Measurements from ENCODE around the gene GALNT3.

The GALNT3 gene

GRCh38 chr2:165778187-165778556, 15.9 kb downstream of the GALNT3 start:
- Histone ChIP-seq H3K27ac (ENCODE audit: low read length) (no peak overlapping the region), H3K9me3 (ENCODE audit: control insufficient read depth in 2 of 2, low read length in 2 of 2) (peaks cover 0 to 2% of the 10 kb centered on the region in 2 donors), H3K4me1 (ENCODE audit: control insufficient read depth, insufficient read depth, low read length) (no peaks in the 10 kb centered on the region), H3K4me3 (ENCODE audit: low read length in 2 of 2) (no peak overlapping the region), H3K9ac (ENCODE audit: low read length in 2 of 2) (no peak overlapping the region), H3K27me3 (ENCODE audit: control insufficient read depth in 1 of 2, insufficient read depth in 2 of 2, low read length in 2 of 2) (no peaks in the 10 kb centered on the region), H3K36me3 (ENCODE audit: control insufficient read depth in 2 of 2, insufficient read depth in 2 of 2, low read length in 2 of 2) (no peaks in the 10 kb centered on the region)

DNA sequence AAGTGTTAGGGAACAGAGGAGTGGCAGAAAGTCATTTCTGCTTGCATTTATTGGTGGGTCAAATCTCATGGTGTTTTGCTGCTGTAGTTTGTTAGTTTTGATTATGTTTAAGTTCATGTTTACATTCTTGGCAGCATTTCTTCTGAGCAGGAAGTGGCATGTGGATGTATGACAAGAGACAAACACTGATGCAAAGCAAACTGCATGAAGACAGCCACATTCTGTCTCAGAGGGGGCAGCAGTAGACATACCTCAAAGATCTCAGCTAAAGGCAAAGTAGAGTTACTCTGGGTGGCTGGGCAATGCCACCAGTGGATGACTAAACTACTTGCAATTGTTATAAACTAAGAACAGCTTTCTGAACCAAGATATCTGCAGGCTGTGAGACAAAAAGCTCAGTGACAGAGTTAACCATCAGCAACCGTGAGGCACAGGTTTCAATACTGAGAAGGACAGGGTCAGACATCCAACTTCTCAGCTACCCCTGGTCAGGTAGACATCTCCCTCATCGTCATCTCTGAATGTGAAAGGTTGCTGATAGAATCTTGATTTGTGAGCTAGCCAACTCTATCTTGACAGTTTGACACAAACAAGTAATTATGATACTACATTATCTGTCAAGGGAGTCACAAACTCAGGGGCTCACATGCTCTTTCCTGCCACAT, 16.4 kb downstream of the GALNT3 start:
- Histone ChIP-seq H3K4me3 (ENCODE audit: low read length in 2 of 2) (no peak overlapping the region), H3K36me3 (ENCODE audit: control insufficient read depth in 2 of 2, insufficient read depth in 2 of 2, low read length in 2 of 2) (no peaks in the 10 kb centered on the region), H3K4me1 (ENCODE audit: control insufficient read depth, insufficient read depth, low read length) (no peaks in the 10 kb centered on the region), H3K27ac (ENCODE audit: low read length) (no peak overlapping the region), H3K27me3 (ENCODE audit: control insufficient read depth in 1 of 2, insufficient read depth in 2 of 2, low read length in 2 of 2) (no peaks in the 10 kb centered on the region), H3K9ac (ENCODE audit: low read length in 2 of 2) (no peak overlapping the region), H3K9me3 (ENCODE audit: control insufficient read depth in 2 of 2, low read length in 2 of 2) (peaks cover 0 to 2% of the 10 kb centered on the region in 2 donors)

GRCh38 chr2:165776796-165777195, 17.3 kb downstream of the GALNT3 start:
- no peaks in the 10 kb centered on the region for H3K27me3 ChIP-seq (ENCODE audit: control insufficient read depth in 1 of 2, insufficient read depth in 2 of 2, low read length in 2 of 2)
- peaks cover 0 to 2% of the 10 kb centered on the region in 2 donors for H3K9me3 ChIP-seq (ENCODE audit: control insufficient read depth in 2 of 2, low read length in 2 of 2)
- no peak overlapping the region for H3K27ac ChIP-seq (ENCODE audit: low read length)
- H3K36me3 ChIP-seq (ENCODE audit: control insufficient read depth in 2 of 2, insufficient read depth in 2 of 2, low read length in 2 of 2): no peaks in the 10 kb centered on the region
- H3K4me3 ChIP-seq (ENCODE audit: low read length in 2 of 2): no peak overlapping the region
- no peaks in the 10 kb centered on the region for H3K4me1 ChIP-seq (ENCODE audit: control insufficient read depth, insufficient read depth, low read length)
- H3K9ac ChIP-seq (ENCODE audit: low read length in 2 of 2): no peak overlapping the region

- no peak overlapping the region for H3K27ac ChIP-seq (ENCODE audit: low read length)
- no peak overlapping the region for H3K4me3 ChIP-seq (ENCODE audit: low read length in 2 of 2)
- no peaks in the 10 kb centered on the region for H3K4me1 ChIP-seq (ENCODE audit: control insufficient read depth, insufficient read depth, low read length)
- H3K9me3 ChIP-seq (ENCODE audit: control insufficient read depth in 2 of 2, low read length in 2 of 2): peaks cover 0 to 2% of the 10 kb centered on the region in 2 donors
- no peak overlapping the region for H3K9ac ChIP-seq (ENCODE audit: low read length in 2 of 2)
- H3K36me3 ChIP-seq (ENCODE audit: control insufficient read depth in 2 of 2, insufficient read depth in 2 of 2, low read length in 2 of 2): no peaks in the 10 kb centered on the region
- H3K27me3 ChIP-seq (ENCODE audit: control insufficient read depth in 1 of 2, insufficient read depth in 2 of 2, low read length in 2 of 2): no peaks in the 10 kb centered on the region
Observed at GRCh38 chr2:165776013-165776412, 18.0 kb downstream of the GALNT3 start.

GRCh38 chr2:165773684-165774083, 20.4 kb downstream of the GALNT3 start:
- Histone ChIP-seq H3K9ac (ENCODE audit: low read length in 2 of 2) (no peak overlapping the region), H3K4me1 (ENCODE audit: control insufficient read depth, insufficient read depth, low read length) (no peaks in the 10 kb centered on the region), H3K4me3 (ENCODE audit: low read length in 2 of 2) (no peak overlapping the region), H3K36me3 (ENCODE audit: control insufficient read depth in 2 of 2, insufficient read depth in 2 of 2, low read length in 2 of 2) (no peaks in the 10 kb centered on the region), H3K9me3 (ENCODE audit: control insufficient read depth in 2 of 2, low read length in 2 of 2) (no peaks in the 10 kb centered on the region), H3K27me3 (ENCODE audit: control insufficient read depth in 1 of 2, insufficient read depth in 2 of 2, low read length in 2 of 2) (no peaks in the 10 kb centered on the region), H3K27ac (ENCODE audit: low read length) (no peak overlapping the region)

- Histone ChIP-seq H3K9ac (ENCODE audit: low read length in 2 of 2) (no peak overlapping the region), H3K27ac (ENCODE audit: low read length) (no peak overlapping the region), H3K9me3 (ENCODE audit: control insufficient read depth in 2 of 2, low read length in 2 of 2) (no peaks in the 10 kb centered on the region), H3K27me3 (ENCODE audit: control insufficient read depth in 1 of 2, insufficient read depth in 2 of 2, low read length in 2 of 2) (no peaks in the 10 kb centered on the region), H3K36me3 (ENCODE audit: control insufficient read depth in 2 of 2, insufficient read depth in 2 of 2, low read length in 2 of 2) (no peaks in the 10 kb centered on the region), H3K4me3 (ENCODE audit: low read length in 2 of 2) (no peak overlapping the region), H3K4me1 (ENCODE audit: control insufficient read depth, insufficient read depth, low read length) (no peaks in the 10 kb centered on the region)
Observed at GRCh38 chr2:165772183-165772582, 21.9 kb downstream of the GALNT3 start.

DNA sequence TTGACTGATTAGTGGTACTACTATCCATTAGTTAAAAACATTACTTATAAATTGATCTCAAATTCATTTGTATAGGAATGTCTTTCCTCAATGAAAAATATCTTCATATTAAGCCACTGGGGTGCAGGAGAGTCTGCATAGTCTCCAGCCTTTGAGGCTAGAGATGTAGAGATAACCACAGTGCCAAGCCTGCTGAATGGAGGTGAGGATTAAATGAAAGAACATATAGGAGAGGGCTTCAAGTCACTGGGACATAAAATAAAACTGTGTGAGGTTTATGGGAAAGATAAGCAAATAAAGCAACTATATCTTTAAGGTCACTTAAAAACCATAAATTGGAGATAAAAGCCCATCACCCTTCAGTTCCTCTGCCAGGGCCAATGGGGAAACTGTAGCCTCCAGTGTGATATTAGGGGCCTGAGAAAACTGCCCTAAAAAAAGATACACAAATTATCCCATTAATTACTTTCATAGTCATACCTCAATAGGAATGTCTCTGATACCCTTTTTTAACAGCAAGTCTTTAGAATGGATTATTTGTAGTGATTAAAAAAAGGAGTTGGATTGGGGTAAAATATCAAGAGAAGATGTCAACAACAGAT, 27.6 kb downstream of the GALNT3 start:
- Histone ChIP-seq H3K9me3 (ENCODE audit: control insufficient read depth in 2 of 2, low read length in 2 of 2) (no peaks in the 10 kb centered on the region), H3K27ac (ENCODE audit: low read length) (no peak overlapping the region), H3K36me3 (ENCODE audit: control insufficient read depth in 2 of 2, insufficient read depth in 2 of 2, low read length in 2 of 2) (no peaks in the 10 kb centered on the region), H3K27me3 (ENCODE audit: control insufficient read depth in 1 of 2, insufficient read depth in 2 of 2, low read length in 2 of 2) (no peaks in the 10 kb centered on the region), H3K4me3 (ENCODE audit: low read length in 2 of 2) (no peak overlapping the region), H3K4me1 (ENCODE audit: control insufficient read depth, insufficient read depth, low read length) (no peaks in the 10 kb centered on the region), H3K9ac (ENCODE audit: low read length in 2 of 2) (no peak overlapping the region)

- Histone ChIP-seq H3K4me1 (ENCODE audit: control insufficient read depth, insufficient read depth, low read length) (no peaks in the 10 kb centered on the region), H3K9ac (ENCODE audit: low read length in 2 of 2) (no peak overlapping the region), H3K36me3 (ENCODE audit: control insufficient read depth in 2 of 2, insufficient read depth in 2 of 2, low read length in 2 of 2) (no peaks in the 10 kb centered on the region), H3K27ac (ENCODE audit: low read length) (no peak overlapping the region), H3K27me3 (ENCODE audit: control insufficient read depth in 1 of 2, insufficient read depth in 2 of 2, low read length in 2 of 2) (no peaks in the 10 kb centered on the region), H3K9me3 (ENCODE audit: control insufficient read depth in 2 of 2, low read length in 2 of 2) (no peaks in the 10 kb centered on the region), H3K4me3 (ENCODE audit: low read length in 2 of 2) (no peak overlapping the region)
Observed at GRCh38 chr2:165762723-165763122, 31.3 kb downstream of the GALNT3 start.

DNA sequence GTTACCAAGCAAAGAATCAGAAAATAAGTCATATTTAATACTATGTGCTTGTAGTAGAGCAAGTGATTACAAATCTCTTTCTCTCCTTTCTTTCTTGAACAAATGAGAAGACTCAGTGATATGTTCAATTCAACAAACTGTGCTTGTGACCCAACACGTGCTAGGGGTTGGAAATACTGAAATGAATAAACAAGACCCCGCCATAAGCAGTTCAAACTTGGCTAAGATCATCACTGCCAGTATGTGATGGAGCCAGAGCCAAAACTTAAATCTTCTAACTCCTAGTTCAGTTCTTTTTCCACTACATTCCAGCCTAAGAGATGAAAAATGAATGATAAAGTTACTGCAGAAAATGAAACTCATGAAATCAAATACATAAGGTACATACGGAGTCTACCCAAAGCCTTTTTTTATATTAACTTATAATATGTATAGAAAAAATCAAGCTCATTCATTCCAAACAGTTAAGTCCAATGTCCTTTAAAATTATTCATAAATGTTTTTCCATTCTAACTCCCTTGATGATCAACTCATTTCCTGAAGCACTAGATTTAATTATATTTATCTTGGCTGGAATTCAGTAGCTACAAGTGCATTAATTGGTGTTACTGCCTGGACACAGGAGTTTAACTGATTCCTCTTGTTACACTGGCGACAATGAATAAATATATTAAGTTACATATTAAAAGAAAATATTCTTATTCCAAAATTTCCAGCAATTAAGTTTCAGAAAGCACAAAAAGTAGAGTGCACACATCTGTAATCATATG, 36.0 kb downstream of the GALNT3 start:
- H3K27me3 ChIP-seq (ENCODE audit: control insufficient read depth in 1 of 2, insufficient read depth in 2 of 2, low read length in 2 of 2): no peaks in the 10 kb centered on the region

DNA sequence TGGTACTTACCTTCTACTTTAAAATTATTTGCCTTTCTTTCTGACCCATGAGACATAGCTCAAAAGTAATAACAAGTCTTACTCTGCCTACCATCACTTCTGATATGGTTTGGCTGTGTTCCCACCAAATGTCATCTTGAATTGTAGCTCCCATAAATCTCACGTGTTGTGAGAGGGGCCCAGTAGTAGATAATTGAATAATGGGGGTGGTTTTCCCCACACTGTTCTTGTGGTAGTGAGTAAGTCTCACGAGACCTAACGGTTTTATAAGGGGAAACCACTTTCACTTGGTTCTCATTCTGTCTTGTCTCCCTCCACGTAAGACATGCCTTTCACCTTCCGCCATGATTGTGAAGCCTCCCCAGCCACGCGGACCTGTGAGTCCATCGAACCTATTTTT, 47.5 kb downstream of the GALNT3 start:
- Histone ChIP-seq H3K27ac (ENCODE audit: low read length) (no peak overlapping the region), H3K36me3 (ENCODE audit: control insufficient read depth in 2 of 2, insufficient read depth in 2 of 2, low read length in 2 of 2) (no peaks in the 10 kb centered on the region), H3K4me1 (ENCODE audit: control insufficient read depth, insufficient read depth, low read length) (no peaks in the 10 kb centered on the region), H3K9ac (ENCODE audit: low read length in 2 of 2) (no peak overlapping the region), H3K27me3 (ENCODE audit: control insufficient read depth in 1 of 2, insufficient read depth in 2 of 2, low read length in 2 of 2) (no peaks in the 10 kb centered on the region), H3K9me3 (ENCODE audit: control insufficient read depth in 2 of 2, low read length in 2 of 2) (no peaks in the 10 kb centered on the region), H3K4me3 (ENCODE audit: low read length in 2 of 2) (no peak overlapping the region)

More for the DNA sequence above, 36.0 kb downstream of the GALNT3 start:
- Histone ChIP-seq H3K36me3 (ENCODE audit: control insufficient read depth in 2 of 2, insufficient read depth in 2 of 2, low read length in 2 of 2) (no peaks in the 10 kb centered on the region), H3K9ac (ENCODE audit: low read length in 2 of 2) (no peak overlapping the region), H3K4me3 (ENCODE audit: low read length in 2 of 2) (no peak overlapping the region), H3K27ac (ENCODE audit: low read length) (no peak overlapping the region), H3K9me3 (ENCODE audit: control insufficient read depth in 2 of 2, low read length in 2 of 2) (no peaks in the 10 kb centered on the region), H3K4me1 (ENCODE audit: control insufficient read depth, insufficient read depth, low read length) (no peaks in the 10 kb centered on the region)

GRCh38 chr2:165745916-165746315, 48.1 kb downstream of the GALNT3 start:
- no peaks in the 10 kb centered on the region for H3K9me3 ChIP-seq (ENCODE audit: control insufficient read depth in 2 of 2, low read length in 2 of 2)
- H3K36me3 ChIP-seq (ENCODE audit: control insufficient read depth in 2 of 2, insufficient read depth in 2 of 2, low read length in 2 of 2): no peaks in the 10 kb centered on the region
- H3K9ac ChIP-seq (ENCODE audit: low read length in 2 of 2): no peak overlapping the region
- H3K4me3 ChIP-seq (ENCODE audit: low read length in 2 of 2): no peak overlapping the region
- no peaks in the 10 kb centered on the region for H3K4me1 ChIP-seq (ENCODE audit: control insufficient read depth, insufficient read depth, low read length)
- H3K27ac ChIP-seq (ENCODE audit: low read length): no peak overlapping the region
- H3K27me3 ChIP-seq (ENCODE audit: control insufficient read depth in 1 of 2, insufficient read depth in 2 of 2, low read length in 2 of 2): no peaks in the 10 kb centered on the region

All from stomach smooth muscle (tissue), 2 donors.